Hepatic stellate cell (primary cell): ENCODE results near the gene MED17.

Source experiments
- DNase-seq: peaks from one replicate; pipeline ENCODE4 v3.0.0; 2011; ENCODE audit warnings: low spot score

The MED17 gene

DNA sequence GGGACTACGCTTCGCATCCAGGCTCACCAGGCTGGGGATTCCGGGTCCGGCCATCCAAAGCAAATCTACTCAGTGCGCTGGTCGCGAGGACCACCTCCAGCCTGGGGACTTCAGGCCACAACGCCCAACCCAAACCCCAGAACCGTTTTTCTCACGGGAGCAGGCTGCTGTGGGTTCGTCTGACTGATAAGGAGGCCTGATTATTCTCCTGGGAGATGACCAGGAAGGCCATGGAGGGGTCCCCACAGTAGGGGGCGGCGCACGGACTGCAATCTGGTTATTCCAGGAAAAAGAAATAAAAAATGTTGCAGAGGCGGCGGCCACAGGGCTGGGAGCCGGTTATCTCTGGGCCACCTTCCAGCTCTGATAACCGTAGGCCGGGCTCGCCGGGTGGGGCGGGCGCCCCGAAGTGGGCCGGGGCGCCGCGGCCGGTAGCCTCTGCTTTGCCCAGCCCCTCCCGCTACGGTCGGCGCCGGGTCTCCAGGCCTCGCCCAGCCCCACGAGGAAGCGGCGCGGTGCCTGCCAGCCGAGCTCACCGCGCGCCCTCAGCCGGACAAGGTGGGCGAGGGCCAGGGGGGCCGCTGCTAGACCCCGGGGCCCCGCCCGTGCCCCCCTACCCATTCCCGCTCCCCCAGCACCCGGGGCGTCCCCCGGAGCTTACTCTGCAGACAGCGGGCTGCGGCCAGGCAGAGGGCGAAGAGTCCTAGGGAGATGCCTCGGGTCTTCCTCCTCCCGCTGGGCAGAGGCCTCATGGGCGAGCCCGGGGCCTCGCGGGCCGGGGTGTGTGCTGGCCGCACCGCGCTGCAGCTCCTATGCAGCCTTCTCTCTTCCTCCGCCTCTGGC is 65.9 kb downstream of the MED17 start:
- DNase-seq, result peak; percentile 43

DNA sequence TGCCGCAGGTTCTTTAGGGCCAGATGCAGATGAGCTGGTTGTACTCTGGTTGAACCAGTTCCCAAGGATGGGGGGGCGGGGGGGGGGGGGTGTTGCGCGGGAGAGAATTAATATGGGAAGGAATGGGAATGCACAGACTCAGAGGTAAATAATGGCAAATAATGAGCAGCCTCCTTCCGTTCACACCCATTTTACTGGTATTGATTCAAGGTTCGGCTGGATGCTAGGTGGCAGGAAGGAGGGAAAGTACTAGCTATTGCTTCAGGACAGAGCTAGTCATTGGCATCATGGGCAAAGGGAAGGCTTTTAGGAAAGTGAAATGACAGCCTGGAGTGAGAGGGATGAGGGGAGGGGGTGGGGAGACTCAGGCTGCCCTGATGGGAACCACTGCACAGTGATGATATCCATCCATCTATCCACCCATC is 66.5 kb downstream of the MED17 start, which contains the start of gene VSTM5:
TSS of gene VSTM5 (minus strand) at position 25 of the 425 bp plus-strand sequence. CDS start 116 bp downstream, outside the sequence.
- no peak for DNase-seq

DNA sequence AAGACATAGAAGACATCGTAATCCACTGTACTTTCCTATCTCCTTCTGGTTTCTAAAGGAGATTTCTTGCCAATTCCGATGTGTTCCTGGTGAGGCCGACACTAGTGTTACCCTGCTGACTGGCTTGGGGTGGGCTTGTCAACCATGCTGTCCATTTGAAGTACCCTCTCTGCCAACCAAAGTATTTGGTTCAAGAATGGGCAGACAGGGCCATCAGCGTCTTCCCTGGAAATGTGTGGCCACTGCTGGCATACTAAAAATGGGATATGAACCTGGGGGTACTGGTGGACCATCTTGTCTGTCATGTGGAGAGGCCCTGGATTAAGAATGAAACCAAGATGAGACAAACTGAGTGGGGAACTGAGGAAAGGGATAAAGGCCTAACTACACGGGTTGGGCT is 68.2 kb downstream of the MED17 start:
- DNase-seq, result no peak

DNA sequence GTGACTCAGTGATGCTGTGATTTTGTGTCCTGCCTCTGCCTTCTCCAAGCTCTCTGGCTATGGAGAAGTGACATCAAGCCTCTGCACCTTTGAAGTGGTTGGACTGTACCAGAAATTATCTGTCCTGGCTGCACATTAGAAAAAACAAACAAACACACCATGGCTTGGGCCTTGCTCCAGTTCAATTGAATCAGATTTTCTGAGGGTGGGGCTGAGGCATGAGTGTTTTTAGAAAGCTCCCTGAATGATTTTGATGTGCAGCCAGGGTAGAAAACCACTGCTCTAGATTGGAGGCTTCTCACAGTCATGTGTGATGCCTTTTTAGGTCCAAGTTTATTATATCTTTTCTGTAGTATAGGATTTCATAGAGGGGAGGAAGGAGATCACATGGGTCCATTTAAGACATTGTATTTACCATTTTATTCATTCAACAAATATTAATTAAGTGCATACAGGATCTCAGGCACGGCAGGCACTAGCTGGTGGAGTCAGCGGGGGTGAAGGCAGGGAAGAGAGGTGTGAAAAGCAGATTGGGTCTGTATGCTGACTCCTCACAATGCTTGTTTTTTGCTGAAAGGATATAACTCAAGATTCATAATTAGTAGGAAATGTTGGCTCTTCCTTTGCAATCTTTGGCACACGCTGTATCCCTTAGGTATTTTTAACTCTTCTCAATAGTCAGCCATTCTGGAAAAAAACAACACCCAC is 73.5 kb downstream of the MED17 start:
- DNase-seq, result no peak

DNA sequence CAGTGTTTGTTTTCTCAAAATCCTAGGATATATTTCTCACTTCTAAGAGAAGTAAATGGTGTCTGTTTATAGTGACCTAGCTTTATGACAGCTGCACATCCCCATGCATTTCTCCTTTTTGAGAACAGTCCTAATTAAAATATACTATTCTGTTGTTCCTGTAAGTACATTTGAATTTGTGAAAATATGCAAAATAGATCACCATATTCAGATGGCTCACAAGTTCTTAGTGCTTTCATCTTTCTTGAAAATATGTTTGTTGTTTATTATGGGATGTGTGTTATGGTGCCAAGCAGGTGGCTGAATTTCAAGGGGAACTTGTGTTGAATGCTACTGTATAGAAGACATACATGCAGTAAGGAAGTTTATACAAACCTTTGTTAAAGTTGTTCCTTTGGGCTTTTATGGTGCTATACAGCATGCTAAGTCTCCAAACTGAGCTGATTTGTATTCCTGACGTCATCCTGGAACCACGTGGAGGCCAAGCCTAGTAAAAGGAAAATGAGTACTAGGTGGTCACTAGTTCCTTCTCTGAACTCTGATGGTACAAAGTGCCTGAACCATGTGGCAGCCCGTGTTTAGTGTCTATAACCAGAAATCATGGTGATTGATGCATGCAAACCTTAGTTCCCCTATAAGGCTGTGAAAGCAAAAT is 74.2 kb downstream of the MED17 start:
- no peak for DNase-seq

DNA sequence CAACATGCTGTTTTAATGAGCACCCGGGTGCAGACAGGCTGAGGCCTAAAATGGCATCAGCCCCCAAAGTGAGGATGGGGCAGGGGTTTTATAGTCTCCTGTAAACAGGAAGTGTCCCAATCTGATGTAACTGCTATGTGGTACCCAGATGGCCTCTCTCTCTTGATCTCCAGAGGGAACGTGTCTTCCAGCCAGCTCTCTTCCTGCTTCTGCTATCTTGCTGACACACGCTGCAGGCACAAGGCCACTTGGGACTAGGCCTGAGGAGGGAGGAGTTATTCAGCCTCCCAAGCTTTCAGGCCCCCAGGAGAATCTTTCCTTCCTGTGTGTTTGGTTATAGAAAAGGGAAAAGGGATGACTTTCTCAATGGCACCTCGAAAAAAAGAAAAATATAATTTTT is 77.7 kb downstream of the MED17 start:
- DNase-seq, result no peak
